ENCODE measurements around the gene HTRA3. TPM values are rescaled to one million over a fixed set of nuclear protein-coding genes. Genes with fewer than 3 reads are reported as not detected.

HTRA3 gene
- total RNA-seq, 1 experiment from 2014 or later, result not detected

DNA sequence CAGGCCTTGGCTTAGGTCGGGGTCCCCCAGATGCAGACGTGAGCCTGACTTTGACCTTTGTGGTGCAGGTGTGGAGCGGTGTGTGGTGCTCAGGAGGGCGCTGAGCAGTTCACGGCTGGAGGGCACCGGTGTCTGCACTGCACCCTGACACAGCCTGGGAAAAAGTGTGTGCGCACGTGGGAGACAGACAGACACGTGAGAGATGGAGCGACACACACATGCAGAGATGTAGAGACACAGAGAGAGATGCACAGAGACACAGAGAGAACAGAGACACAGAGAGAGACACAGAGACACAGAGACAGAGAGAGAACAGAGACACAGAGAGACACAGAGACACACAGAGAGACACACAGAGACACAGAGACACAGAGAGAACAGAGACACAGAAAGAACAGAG lies 6.2 kb upstream of the HTRA3 start:
- TF ChIP-seq, protein P1, sequence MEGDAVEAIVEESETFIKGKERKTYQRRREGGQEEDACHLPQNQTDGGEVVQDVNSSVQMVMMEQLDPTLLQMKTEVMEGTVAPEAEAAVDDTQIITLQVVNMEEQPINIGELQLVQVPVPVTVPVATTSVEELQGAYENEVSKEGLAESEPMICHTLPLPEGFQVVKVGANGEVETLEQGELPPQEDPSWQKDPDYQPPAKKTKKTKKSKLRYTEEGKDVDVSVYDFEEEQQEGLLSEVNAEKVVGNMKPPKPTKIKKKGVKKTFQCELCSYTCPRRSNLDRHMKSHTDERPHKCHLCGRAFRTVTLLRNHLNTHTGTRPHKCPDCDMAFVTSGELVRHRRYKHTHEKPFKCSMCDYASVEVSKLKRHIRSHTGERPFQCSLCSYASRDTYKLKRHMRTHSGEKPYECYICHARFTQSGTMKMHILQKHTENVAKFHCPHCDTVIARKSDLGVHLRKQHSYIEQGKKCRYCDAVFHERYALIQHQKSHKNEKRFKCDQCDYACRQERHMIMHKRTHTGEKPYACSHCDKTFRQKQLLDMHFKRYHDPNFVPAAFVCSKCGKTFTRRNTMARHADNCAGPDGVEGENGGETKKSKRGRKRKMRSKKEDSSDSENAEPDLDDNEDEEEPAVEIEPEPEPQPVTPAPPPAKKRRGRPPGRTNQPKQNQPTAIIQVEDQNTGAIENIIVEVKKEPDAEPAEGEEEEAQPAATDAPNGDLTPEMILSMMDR (IDR thresholded peaks at IDR 0.05; ENCODE audit: unreplicated experiment), result no peak
- CTCF ChIA-PET, result no interaction called here
- H3K4me3 Mint-ChIP-seq (ENCODE audit: low read depth, unreplicated experiment), result no peak overlapping the region
- H3K27ac Mint-ChIP-seq (ENCODE audit: unreplicated experiment), result no peak overlapping the region
- H3K27me3 Mint-ChIP-seq (ENCODE audit: unreplicated experiment), result peaks cover 58% of the 10 kb centered on the region
- H3K9me3 Mint-ChIP-seq (ENCODE audit: low read depth, unreplicated experiment), result no peaks in the 10 kb centered on the region
- no TSS peak for BruUV-seq (replicated peaks)
- H3K36me3 Mint-ChIP-seq (ENCODE audit: insufficient read depth, unreplicated experiment), result no peaks in the 10 kb centered on the region
- no peaks in the 10 kb centered on the region for H3K4me1 Mint-ChIP-seq (ENCODE audit: low read depth, unreplicated experiment)
- DNase-seq, result no peak
- intact Hi-C loops (cut with micrococcal nuclease; ENCODE audit: unreplicated experiment), result no loop called here

DNA sequence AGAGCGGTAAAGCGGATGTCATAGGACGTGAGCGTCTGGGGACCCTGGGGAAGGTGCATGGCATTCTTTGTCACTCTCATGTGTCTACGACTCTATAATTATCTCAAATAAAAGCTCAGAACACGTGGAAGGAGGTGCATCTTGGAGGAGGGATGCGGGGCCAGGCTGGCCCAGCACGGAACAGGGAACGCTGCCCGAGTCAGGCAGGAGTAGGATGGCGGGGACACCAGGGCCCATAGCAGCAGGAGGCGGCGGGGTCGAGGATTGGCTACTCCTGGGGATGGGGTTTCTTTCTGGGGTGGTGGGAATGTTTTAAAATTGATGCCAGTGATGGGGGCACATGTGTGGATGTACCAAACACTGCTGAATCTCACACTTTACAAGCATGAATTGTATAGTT lies 5.4 kb upstream of the HTRA3 start:
- no peaks in the 10 kb centered on the region for H3K36me3 Mint-ChIP-seq (ENCODE audit: insufficient read depth, unreplicated experiment)
- H3K4me3 Mint-ChIP-seq (ENCODE audit: low read depth, unreplicated experiment), result no peak overlapping the region
- H3K27ac Mint-ChIP-seq (ENCODE audit: unreplicated experiment), result no peak overlapping the region
- intact Hi-C loops (cut with micrococcal nuclease; ENCODE audit: unreplicated experiment), result no loop called here
- no peaks in the 10 kb centered on the region for H3K9me3 Mint-ChIP-seq (ENCODE audit: low read depth, unreplicated experiment)
- TF ChIP-seq, protein P1 (IDR thresholded peaks at IDR 0.05; ENCODE audit: unreplicated experiment), result no peak
- no TSS peak for BruUV-seq (replicated peaks)
- H3K27me3 Mint-ChIP-seq (ENCODE audit: unreplicated experiment), result peaks cover 62% of the 10 kb centered on the region
- no peaks in the 10 kb centered on the region for H3K4me1 Mint-ChIP-seq (ENCODE audit: low read depth, unreplicated experiment)
- CTCF ChIA-PET, result no interaction called here
- no peak for DNase-seq

DNA sequence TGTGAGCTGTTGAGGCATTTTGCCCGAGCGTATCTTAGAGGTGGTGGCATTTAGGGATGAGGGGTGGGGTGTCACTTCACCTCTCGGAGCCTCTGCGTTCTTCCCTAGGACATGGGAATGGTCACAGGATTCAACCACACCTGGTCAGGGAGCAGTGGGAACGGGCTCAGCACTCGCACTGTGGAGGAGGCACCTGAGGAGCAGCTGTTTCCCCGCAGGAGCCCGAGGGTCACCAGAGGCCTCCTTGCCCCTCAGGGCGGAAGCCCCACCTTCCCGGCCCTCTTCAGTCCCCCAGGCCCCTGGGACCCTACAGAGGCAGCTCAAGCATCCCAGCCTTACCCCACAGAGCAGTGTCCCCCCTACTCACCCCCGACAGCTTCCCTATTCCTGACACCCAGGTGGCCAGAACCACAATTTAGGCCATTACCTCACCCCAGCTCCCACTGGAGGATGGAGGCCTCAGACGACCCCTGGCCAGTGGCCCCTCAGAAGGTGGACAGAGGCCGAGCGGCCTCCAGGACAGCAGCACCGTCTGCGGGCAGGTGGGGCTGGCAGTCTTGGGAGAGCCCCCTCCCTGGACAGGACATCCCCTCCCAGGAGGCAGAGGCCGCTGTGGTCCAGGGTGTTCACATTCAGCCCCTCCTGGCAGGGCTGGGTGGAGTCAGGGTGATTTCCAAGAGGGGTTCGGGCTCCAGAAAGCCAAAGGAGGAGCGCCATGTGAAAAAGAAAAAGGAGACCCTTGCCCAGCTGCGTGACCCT lies 4.2 kb upstream of the HTRA3 start:
- CTCF ChIA-PET, result no interaction called here
- no peaks in the 10 kb centered on the region for H3K4me1 Mint-ChIP-seq (ENCODE audit: low read depth, unreplicated experiment)
- intact Hi-C loops (cut with micrococcal nuclease; ENCODE audit: unreplicated experiment), result no loop called here
- no peak overlapping the region for H3K4me3 Mint-ChIP-seq (ENCODE audit: low read depth, unreplicated experiment)
- no peaks in the 10 kb centered on the region for H3K36me3 Mint-ChIP-seq (ENCODE audit: insufficient read depth, unreplicated experiment)
- TF ChIP-seq, protein P1 (IDR thresholded peaks at IDR 0.05; ENCODE audit: unreplicated experiment), result no peak
- H3K27me3 Mint-ChIP-seq (ENCODE audit: unreplicated experiment), result peaks cover 57% of the 10 kb centered on the region
- no TSS peak for BruUV-seq (replicated peaks)
- no peaks in the 10 kb centered on the region for H3K9me3 Mint-ChIP-seq (ENCODE audit: low read depth, unreplicated experiment)
- H3K27ac Mint-ChIP-seq (ENCODE audit: unreplicated experiment), result no peak overlapping the region
- no peak for DNase-seq

DNA sequence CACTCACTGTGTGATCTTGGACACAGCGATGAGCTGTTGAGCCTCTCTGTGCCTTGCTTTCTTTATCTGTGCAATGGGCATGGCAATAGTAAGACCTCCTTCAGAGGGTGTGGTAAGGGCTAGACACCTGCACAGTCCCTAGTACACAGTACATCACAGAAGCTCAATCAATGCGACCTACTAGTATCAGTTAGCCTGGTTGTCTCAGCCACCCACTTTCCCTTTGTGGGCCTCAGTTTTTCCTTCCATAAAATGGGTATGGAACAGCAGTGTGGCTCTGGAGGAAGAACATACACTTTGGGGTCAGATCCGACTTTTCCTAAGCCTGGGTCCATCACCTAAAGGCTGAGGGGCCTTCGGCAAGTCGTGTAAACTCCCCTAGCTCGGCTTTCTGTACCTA lies 3.5 kb upstream of the HTRA3 start:
- peaks cover 61% of the 10 kb centered on the region for H3K27me3 Mint-ChIP-seq (ENCODE audit: unreplicated experiment)
- TF ChIP-seq, protein P1 (IDR thresholded peaks at IDR 0.05; ENCODE audit: unreplicated experiment), result no peak
- no peak overlapping the region for H3K27ac Mint-ChIP-seq (ENCODE audit: unreplicated experiment)
- CTCF ChIA-PET, result interaction anchor here (0.6 kb wide), 1 partner anchor 166 kb away, joined by 3 read pairs; no protein-coding TSS in a partner anchor
- intact Hi-C loops (cut with micrococcal nuclease; ENCODE audit: unreplicated experiment), result no loop called here
- H3K36me3 Mint-ChIP-seq (ENCODE audit: insufficient read depth, unreplicated experiment), result no peaks in the 10 kb centered on the region
- no peaks in the 10 kb centered on the region for H3K4me1 Mint-ChIP-seq (ENCODE audit: low read depth, unreplicated experiment)
- no peaks in the 10 kb centered on the region for H3K9me3 Mint-ChIP-seq (ENCODE audit: low read depth, unreplicated experiment)
- no peak overlapping the region for H3K4me3 Mint-ChIP-seq (ENCODE audit: low read depth, unreplicated experiment)
- no peak for DNase-seq
- BruUV-seq (replicated peaks), result no TSS peak

Measured in Calu3 (cell line).